A549 (cell line): Measurements from ENCODE around the gene VRK2. TPM values are rescaled to one million over a fixed set of nuclear protein-coding genes. Genes with fewer than 3 reads are reported as not detected.
A peak's percentile ranks its signal among the peaks of the same experiment; 100 is the strongest.

Experiments
- ATAC-seq, 2 experiments: fragments of 200-7000 bp in 1 of 2; fragments of >200 bp in 1 of 2; cut with Nextera tagmentation in 1 of 2; cut with Tn5 transposase in 1 of 2; 3 replicates each; pipeline versions ENCODE4 v1.8.0 to v1.9.1; 2018 to 2020; ENCODE audit warnings: mild to moderate bottlenecking in 1 of 2, moderate library complexity in 1 of 2
- CTCF ChIA-PET: fragments of 300-600 bp; sonication (Branson Sonifier 250); formaldehyde crosslinking; extraction: SDS; loops from one replicate; lab custom pipeline; 2021; ENCODE audit warnings: antibody characterized with exemption, inconsistent platforms; lab: Yijun Ruan, JAX
- POLR2A ChIA-PET: fragments of 350-600 bp; formaldehyde crosslinking; extraction: SDS; loops from one replicate; lab custom pipeline; 2021; ENCODE audit warnings: antibody characterized with exemption, inconsistent platforms; lab: Yijun Ruan, JAX
- DNase-seq, 2 experiments: peaks; one replicate each; pipeline versions ENCODE4 v3.0.0 to v3.0.0-alpha.2; 2011 to 2016; ENCODE audit warnings: low read depth in 1 of 2, low spot score in 1 of 2
- FAIRE-seq: peaks from 2 replicates; lab custom pipeline; 2011; peaks lifted over from hg19 to GRCh38; lab: Jason Lieb, UNC
- H3K27ac ChIP-seq, 2 experiments: fragments of >200 bp; sonication (Bioruptor Twin); formaldehyde crosslinking; 3 replicates each; pipeline ENCODE4 v1.5.1; 2016 to 2017
- H3K4me1 ChIP-seq: fragments of >200 bp; sonication (Bioruptor Twin); formaldehyde crosslinking; 3 replicates; pipeline ENCODE4 v1.6.1; 2016
- H3K4me2 ChIP-seq: fragments of >200 bp; sonication (Bioruptor Twin); formaldehyde crosslinking; 3 replicates; pipeline ENCODE4 v1.6.1; 2016
- H3K4me3 ChIP-seq: fragments of >200 bp; sonication (Bioruptor Twin); formaldehyde crosslinking; 3 replicates; pipeline ENCODE4 v1.5.1; 2016
- H3K9me3 ChIP-seq: fragments of >200 bp; sonication (Bioruptor Twin); formaldehyde crosslinking; 3 replicates; pipeline ENCODE4 v1.6.1; 2016
- BHLHE40 ChIP-seq: IDR thresholded peaks from 2 replicates; pipeline ENCODE4 v1.6.1; 2012; ENCODE audit warnings: low read depth, low read length, inconsistent platforms
- CEBPB ChIP-seq, 2 experiments: fragments of >200 bp in 1 of 2; sonication (Bioruptor Twin) in 1 of 2; formaldehyde crosslinking in 1 of 2; IDR thresholded peaks; 2 replicates each; pipeline ENCODE4 v1.6.1; 2012 to 2016
- EHF ChIP-seq: fragments of 250-450 bp; sonication (Bioruptor Pico); IDR thresholded peaks from 2 replicates; pipeline ENCODE4 v1.5.0; 2020; ENCODE audit warnings: mild to moderate bottlenecking
- EP300 ChIP-seq, 2 experiments: fragments of >200 bp; sonication (Bioruptor Twin); formaldehyde crosslinking; IDR thresholded peaks; 2 replicates in 1 of 2; 3 replicates in 1 of 2; pipeline ENCODE4 v1.6.1; 2016 to 2017
- ESRRA ChIP-seq: fragments of 150-350 bp; IDR thresholded peaks from 2 replicates; pipeline ENCODE4 v1.6.1; 2014; ENCODE audit warnings: mild to moderate bottlenecking, low read length, borderline replicate concordance
- FOXS1 ChIP-seq: fragments of 250-450 bp; sonication (Bioruptor Pico); IDR thresholded peaks from 2 replicates; pipeline ENCODE4 v1.5.0; 2020; ENCODE audit warnings: mild to moderate bottlenecking, moderate library complexity
- JUNB ChIP-seq: fragments of >200 bp; sonication (Bioruptor Twin); formaldehyde crosslinking; IDR thresholded peaks from 2 replicates; pipeline ENCODE4 v1.6.1; 2016
- MAFK ChIP-seq: fragments of 450-650 bp; IDR thresholded peaks from 2 replicates; pipeline ENCODE4 v1.6.1; 2014; ENCODE audit not compliant: partially characterized antibody
- MAZ ChIP-seq: fragments of 150-350 bp; IDR thresholded peaks from 2 replicates; pipeline ENCODE4 v1.6.1; 2014; ENCODE audit warnings: antibody characterized with exemption, low read depth, low read length, borderline replicate concordance
- MYC ChIP-seq: IDR thresholded peaks from 2 replicates; pipeline ENCODE4 v1.6.1; 2012; ENCODE audit warnings: mild to moderate bottlenecking, inconsistent platforms, low read length, improper control_type of control experiment, borderline replicate concordance
- NPAS2 ChIP-seq: fragments of 250-450 bp; sonication (Bioruptor Pico); IDR thresholded peaks from 2 replicates; pipeline ENCODE4 v1.8.0; 2022; ENCODE audit warnings: mild to moderate bottlenecking, moderate library complexity, borderline replicate concordance
- TFCP2L1 ChIP-seq: fragments of 250-450 bp; sonication (Bioruptor Pico); IDR thresholded peaks from 2 replicates; pipeline ENCODE4 v1.5.0; 2021; ENCODE audit warnings: mild to moderate bottlenecking
- USF2 ChIP-seq: fragments of 450-650 bp; IDR thresholded peaks from 2 replicates; pipeline ENCODE4 v1.6.1; 2014; ENCODE audit warnings: antibody characterized with exemption
- ZC3H11A ChIP-seq: fragments of 450-650 bp; IDR thresholded peaks from 2 replicates; pipeline ENCODE4 v1.6.1; 2014; ENCODE audit warnings: antibody characterized with exemption, mild to moderate bottlenecking
- ZFP36 ChIP-seq: fragments of 450-650 bp; IDR thresholded peaks from 2 replicates; pipeline ENCODE4 v1.6.1; 2014; ENCODE audit warnings: borderline replicate concordance; ENCODE audit not compliant: partially characterized antibody
- ZSCAN20 ChIP-seq: fragments of 250-450 bp; sonication (Bioruptor Pico); IDR thresholded peaks from 2 replicates; pipeline ENCODE4 v1.8.0; 2022; ENCODE audit warnings: mild to moderate bottlenecking, moderate library complexity
- WGBS: methylation state at CpG from one replicate; pipeline ENCODE4 v1.1.6; 2017; ENCODE audit errors: missing lambda C conversion rate; 5-methylcytosine and 5-hydroxymethylcytosine counted together
- polyA plus RNA-seq, 4 experiments: library from polyadenylated mRNA; depleted of rRNA in 3 of 4; stranded (reverse); fragments of >200 nt; fragmentation: RNase III in 1 of 4; extraction: RNeasy Plus Mini Kit Qiagen cat#74134 plus additional on column Dnase treatment in 1 of 4; gene quantifications; 2 replicates in 3 of 4; 3 replicates in 1 of 4; pipeline ENCODE4 v1.2.3, GENCODE V29; 2011 to 2017
- TF ChIP-seq, protein P1 (sequence below): IDR thresholded peaks from 2 replicates; pipeline ENCODE4 v1.6.1; 2012
- TF ChIP-seq, protein P2 (sequence below): fragments of 150-350 bp; IDR thresholded peaks from 2 replicates; pipeline ENCODE4 v1.6.1; 2014; ENCODE audit warnings: low read depth, mild to moderate bottlenecking, low read length
- TF ChIP-seq, protein P3 (sequence below): fragments of >200 bp; sonication (Bioruptor Twin); formaldehyde crosslinking; IDR thresholded peaks from 3 replicates; pipeline ENCODE4 v1.5.1; 2016

Gene VRK2
- polyA plus RNA-seq, 2 of the 4 experiments (the other 2 are of a cell fraction): 19.4 to 80.9 TPM

DNA sequence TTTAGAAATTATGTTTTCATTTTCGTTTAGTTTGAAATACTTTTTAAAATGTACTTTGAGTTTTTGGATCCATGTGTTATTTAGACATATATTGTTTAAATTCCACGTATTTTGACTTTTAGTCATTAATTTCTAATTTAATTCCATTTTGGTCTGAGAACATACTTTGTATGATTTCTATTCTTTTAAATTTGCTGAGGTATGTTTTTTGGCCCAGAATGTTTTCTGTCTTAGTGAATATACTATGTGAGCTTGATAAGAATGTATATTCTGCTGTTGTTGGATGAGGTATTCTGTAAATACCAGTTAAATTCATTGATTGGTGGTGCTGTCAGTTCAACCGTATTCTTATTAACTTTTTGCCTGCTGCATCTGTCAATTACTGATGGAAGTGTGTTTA lies 26.4 kb downstream of the VRK2 start:
- Histone ChIP-seq H3K4me3 (no peak overlapping the region), H3K4me2 (no peak overlapping the region), H3K9me3 (peaks cover 8% of the 10 kb centered on the region; the same call in 2 of the 3 replicates), H3K27ac (no peak overlapping the region), H3K4me1 (no peaks in the 10 kb centered on the region)
- POLR2A ChIA-PET: no interaction called here
- no peak for DNase-seq
- 89% methylated on average over 3 of the region's 3 CpGs for WGBS
- no peak for FAIRE-seq
- ATAC-seq: no peak
- TF ChIP-seq MAZ (no peak), MAFK (peak; percentile 71)
- CTCF ChIA-PET: no interaction called here

GRCh38 chr2:58073751-58074150 lies 27.1 kb downstream of the VRK2 start:
- TF ChIP-seq BHLHE40: no peak
- no peak for TF ChIP-seq ZFP36
- TF ChIP-seq, protein P1, sequence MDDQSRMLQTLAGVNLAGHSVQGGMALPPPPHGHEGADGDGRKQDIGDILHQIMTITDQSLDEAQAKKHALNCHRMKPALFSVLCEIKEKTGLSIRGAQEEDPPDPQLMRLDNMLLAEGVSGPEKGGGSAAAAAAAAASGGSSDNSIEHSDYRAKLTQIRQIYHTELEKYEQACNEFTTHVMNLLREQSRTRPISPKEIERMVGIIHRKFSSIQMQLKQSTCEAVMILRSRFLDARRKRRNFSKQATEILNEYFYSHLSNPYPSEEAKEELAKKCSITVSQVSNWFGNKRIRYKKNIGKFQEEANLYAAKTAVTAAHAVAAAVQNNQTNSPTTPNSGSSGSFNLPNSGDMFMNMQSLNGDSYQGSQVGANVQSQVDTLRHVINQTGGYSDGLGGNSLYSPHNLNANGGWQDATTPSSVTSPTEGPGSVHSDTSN: no peak
- no peak for TF ChIP-seq MAZ
- no peak for TF ChIP-seq EHF
- no peak for TF ChIP-seq CEBPB (IDR thresholded peaks at IDR 0.05)
- no peak for TF ChIP-seq JUNB
- whole genome bisulfite sequencing: 92% methylated on average over 3 of the region's 3 CpGs
- CTCF ChIA-PET: no interaction called here

GRCh38 chr2:58081000-58081399 lies 34.4 kb downstream of the VRK2 start:
- peaks cover 8% of the 10 kb centered on the region; the same call in 2 of the 3 replicates for H3K4me1 ChIP-seq
- CTCF ChIA-PET: no interaction called here
- peak; percentile 32 for FAIRE-seq

More at GRCh38 chr2:58073751-58074150, 27.1 kb downstream of the VRK2 start:
- DNase-seq: no peak
- no peak for ATAC-seq
- H3K4me2 ChIP-seq: no peak overlapping the region
- no peak overlapping the region for H3K4me3 ChIP-seq
- FAIRE-seq: no peak
- no peak overlapping the region for H3K27ac ChIP-seq
- H3K9me3 ChIP-seq: peaks cover 8% of the 10 kb centered on the region; the same call in 2 of the 3 replicates
- POLR2A ChIA-PET: no interaction called here
- no peaks in the 10 kb centered on the region for H3K4me1 ChIP-seq

More at GRCh38 chr2:58081000-58081399, 34.4 kb downstream of the VRK2 start:
- ATAC-seq: peak in 1 of 2 experiments; percentile 53; a peak in 2 of 6 replicates
- Histone ChIP-seq H3K4me2 (no peak overlapping the region), H3K27ac (no peak overlapping the region), H3K9me3 (peaks cover 3% of the 10 kb centered on the region; the same call in 1 of the 3 replicates), H3K4me3 (no peak overlapping the region)
- POLR2A ChIA-PET: interaction anchor here (1.4 kb wide), 1 partner anchor 35 kb away, joined by 5 read pairs; no protein-coding TSS in a partner anchor
- TF ChIP-seq FOXS1: no peak
- TF ChIP-seq EP300 (IDR thresholded peaks at IDR 0.05): no peak
- TF ChIP-seq ZC3H11A: no peak
- no peak for TF ChIP-seq ESRRA
- TF ChIP-seq TFCP2L1 (CRISPR knock-in tag): no peak
- TF ChIP-seq, protein P2, sequence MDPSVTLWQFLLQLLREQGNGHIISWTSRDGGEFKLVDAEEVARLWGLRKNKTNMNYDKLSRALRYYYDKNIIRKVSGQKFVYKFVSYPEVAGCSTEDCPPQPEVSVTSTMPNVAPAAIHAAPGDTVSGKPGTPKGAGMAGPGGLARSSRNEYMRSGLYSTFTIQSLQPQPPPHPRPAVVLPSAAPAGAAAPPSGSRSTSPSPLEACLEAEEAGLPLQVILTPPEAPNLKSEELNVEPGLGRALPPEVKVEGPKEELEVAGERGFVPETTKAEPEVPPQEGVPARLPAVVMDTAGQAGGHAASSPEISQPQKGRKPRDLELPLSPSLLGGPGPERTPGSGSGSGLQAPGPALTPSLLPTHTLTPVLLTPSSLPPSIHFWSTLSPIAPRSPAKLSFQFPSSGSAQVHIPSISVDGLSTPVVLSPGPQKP: no peak
- no peak for TF ChIP-seq ZSCAN20 (CRISPR knock-in tag)
- no peak for TF ChIP-seq NPAS2 (CRISPR knock-in tag)
- no peak for TF ChIP-seq USF2
- no peak for TF ChIP-seq BHLHE40
- TF ChIP-seq, protein P3, sequence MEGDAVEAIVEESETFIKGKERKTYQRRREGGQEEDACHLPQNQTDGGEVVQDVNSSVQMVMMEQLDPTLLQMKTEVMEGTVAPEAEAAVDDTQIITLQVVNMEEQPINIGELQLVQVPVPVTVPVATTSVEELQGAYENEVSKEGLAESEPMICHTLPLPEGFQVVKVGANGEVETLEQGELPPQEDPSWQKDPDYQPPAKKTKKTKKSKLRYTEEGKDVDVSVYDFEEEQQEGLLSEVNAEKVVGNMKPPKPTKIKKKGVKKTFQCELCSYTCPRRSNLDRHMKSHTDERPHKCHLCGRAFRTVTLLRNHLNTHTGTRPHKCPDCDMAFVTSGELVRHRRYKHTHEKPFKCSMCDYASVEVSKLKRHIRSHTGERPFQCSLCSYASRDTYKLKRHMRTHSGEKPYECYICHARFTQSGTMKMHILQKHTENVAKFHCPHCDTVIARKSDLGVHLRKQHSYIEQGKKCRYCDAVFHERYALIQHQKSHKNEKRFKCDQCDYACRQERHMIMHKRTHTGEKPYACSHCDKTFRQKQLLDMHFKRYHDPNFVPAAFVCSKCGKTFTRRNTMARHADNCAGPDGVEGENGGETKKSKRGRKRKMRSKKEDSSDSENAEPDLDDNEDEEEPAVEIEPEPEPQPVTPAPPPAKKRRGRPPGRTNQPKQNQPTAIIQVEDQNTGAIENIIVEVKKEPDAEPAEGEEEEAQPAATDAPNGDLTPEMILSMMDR: no peak
- no peak for TF ChIP-seq MYC
- peak in 1 of 2 experiments; percentile 36 for DNase-seq
